NT2/D1 (cell line): Measurements from ENCODE around the gene TP53TG5.

ENCODE experiments used
- DNase-seq: peaks from one replicate; pipeline ENCODE4 v3.0.0-alpha.2; 2011; ENCODE audit warnings: low read depth, low spot score
- H3K27me3 ChIP-seq: 2 replicates; pipeline ENCODE4 v1.6.0; 2011; ENCODE audit warnings: mild to moderate bottlenecking; ENCODE audit not compliant: insufficient read length, insufficient read depth
- H3K36me3 ChIP-seq: 2 replicates; pipeline ENCODE4 v1.6.1; 2011; ENCODE audit warnings: mild to moderate bottlenecking, low read length, mixed read lengths; ENCODE audit not compliant: insufficient read depth, insufficient read length
- H3K4me1 ChIP-seq: 2 replicates; pipeline ENCODE4 v1.5.1; 2011; ENCODE audit not compliant: insufficient read depth, insufficient read length
- H3K4me3 ChIP-seq: 2 replicates; pipeline ENCODE4 v1.5.1; 2011; ENCODE audit warnings: low read depth; ENCODE audit not compliant: insufficient read length
- H3K9ac ChIP-seq: 2 replicates; pipeline ENCODE4 v1.6.0; 2011; ENCODE audit warnings: low read depth; ENCODE audit not compliant: insufficient read length
- H3K9me3 ChIP-seq: 2 replicates; pipeline ENCODE4 v1.5.1; 2011; ENCODE audit warnings: mild to moderate bottlenecking, low read length; ENCODE audit not compliant: insufficient read depth
- SUZ12 ChIP-seq: IDR thresholded peaks from 2 replicates; pipeline ENCODE4 v1.6.1; 2011; ENCODE audit not compliant: insufficient read length, insufficient read depth; ENCODE audit errors: extremely low read depth
- YY1 ChIP-seq: IDR thresholded peaks from 2 replicates; pipeline ENCODE4 v1.6.1; 2011; ENCODE audit not compliant: insufficient read length, insufficient read depth
- ZNF274 ChIP-seq: IDR thresholded peaks from 2 replicates; pipeline ENCODE4 v1.6.1; 2011; ENCODE audit warnings: mild to moderate bottlenecking, low read depth, low read length

Gene TP53TG5

DNA sequence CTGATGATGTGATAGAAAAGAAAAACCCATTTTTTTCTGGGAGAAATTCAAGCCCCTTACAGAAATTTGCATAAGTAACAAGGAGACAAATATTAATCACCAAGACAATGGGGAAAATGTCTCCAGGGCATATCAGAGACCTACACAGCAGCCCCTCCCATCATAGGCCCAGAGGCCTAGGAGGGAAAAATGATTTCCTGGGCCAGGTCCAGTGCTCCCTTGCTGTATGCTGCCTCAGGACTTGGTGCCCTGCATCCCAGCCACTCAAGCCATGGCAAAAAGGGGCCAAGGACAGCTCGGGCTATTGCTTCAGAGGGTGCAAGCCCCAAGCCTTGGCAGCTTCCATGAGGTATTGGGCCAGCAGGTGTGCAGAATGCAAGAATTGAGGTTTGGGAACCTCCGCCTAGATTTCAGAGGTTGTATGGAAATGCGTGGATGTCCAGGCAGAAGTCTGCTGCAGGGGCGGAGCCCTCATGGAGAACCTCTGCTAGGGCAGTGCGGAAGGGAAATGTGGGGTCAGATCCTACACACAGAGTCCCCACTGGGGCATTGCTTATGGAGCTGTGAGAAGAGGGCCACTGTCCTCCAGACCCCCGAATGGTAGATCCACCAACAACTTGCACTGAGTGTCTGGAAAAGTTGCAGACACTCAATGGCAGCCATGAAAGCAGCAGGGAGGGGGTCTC, 22.4 kb upstream of the TP53TG5 start:
- Histone ChIP-seq H3K9ac (no peak overlapping the region), H3K4me3 (no peak overlapping the region), H3K4me1 (peaks cover under 1% of the 10 kb centered on the region), H3K27me3 (peaks cover 29% of the 10 kb centered on the region), H3K36me3 (no peaks in the 10 kb centered on the region), H3K9me3 (peaks cover 45% of the 10 kb centered on the region)
- no peak for DNase-seq
- TF ChIP-seq SUZ12 (no peak), ZNF274 (no peak), YY1 (no peak)

DNA sequence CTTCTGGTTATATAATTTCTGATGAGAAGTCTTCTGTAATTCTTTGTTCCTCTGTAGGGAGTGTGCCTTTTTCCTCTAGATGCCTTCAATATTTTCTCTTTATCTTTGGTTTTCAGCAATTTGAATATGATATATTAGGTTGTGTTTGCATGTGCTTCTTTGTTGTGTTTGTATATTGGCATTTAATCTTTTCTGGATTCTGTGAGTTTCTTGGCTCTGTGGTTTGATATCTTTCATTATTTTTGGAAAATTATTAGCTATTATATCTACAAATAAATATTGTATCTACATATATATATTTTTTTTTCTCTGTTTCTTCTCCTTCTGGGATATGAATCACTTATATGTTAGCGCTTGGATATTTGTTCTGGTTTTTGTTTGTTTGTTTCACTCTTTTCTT, 20.9 kb upstream of the TP53TG5 start:
- TF ChIP-seq ZNF274 (no peak), YY1 (no peak), SUZ12 (no peak)
- H3K4me1 ChIP-seq: no peaks in the 10 kb centered on the region

DNA sequence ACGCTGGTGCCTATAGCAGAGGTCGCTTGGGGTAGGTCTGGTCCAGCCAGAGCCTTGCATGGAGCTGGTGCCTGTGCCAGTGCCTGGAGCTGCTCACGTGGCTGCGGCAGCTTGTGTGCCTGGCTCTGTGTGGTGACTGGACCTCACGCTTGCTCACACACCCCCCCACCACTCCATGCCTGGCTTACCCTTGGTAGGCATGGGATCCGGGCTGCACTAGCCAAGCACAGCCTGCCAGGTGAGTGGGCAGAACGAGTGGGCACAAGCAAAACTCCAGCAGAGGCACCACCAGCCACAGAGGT, 16.9 kb upstream of the TP53TG5 start:
- DNase-seq: no peak
- Histone ChIP-seq H3K9ac (no peak overlapping the region), H3K9me3 (peaks cover 20% of the 10 kb centered on the region; the same call in 1 of the 2 replicates), H3K27me3 (no peaks in the 10 kb centered on the region), H3K4me3 (no peak overlapping the region), H3K36me3 (no peaks in the 10 kb centered on the region), H3K4me1 (no peaks in the 10 kb centered on the region)
- TF ChIP-seq YY1 (no peak), ZNF274 (no peak), SUZ12 (no peak)

More for the DNA sequence above, 20.9 kb upstream of the TP53TG5 start:
- Histone ChIP-seq H3K9ac (no peak overlapping the region), H3K36me3 (no peaks in the 10 kb centered on the region), H3K4me3 (no peak overlapping the region), H3K27me3 (peaks cover 15% of the 10 kb centered on the region), H3K9me3 (peaks cover 48% of the 10 kb centered on the region)
- DNase-seq: no peak

DNA sequence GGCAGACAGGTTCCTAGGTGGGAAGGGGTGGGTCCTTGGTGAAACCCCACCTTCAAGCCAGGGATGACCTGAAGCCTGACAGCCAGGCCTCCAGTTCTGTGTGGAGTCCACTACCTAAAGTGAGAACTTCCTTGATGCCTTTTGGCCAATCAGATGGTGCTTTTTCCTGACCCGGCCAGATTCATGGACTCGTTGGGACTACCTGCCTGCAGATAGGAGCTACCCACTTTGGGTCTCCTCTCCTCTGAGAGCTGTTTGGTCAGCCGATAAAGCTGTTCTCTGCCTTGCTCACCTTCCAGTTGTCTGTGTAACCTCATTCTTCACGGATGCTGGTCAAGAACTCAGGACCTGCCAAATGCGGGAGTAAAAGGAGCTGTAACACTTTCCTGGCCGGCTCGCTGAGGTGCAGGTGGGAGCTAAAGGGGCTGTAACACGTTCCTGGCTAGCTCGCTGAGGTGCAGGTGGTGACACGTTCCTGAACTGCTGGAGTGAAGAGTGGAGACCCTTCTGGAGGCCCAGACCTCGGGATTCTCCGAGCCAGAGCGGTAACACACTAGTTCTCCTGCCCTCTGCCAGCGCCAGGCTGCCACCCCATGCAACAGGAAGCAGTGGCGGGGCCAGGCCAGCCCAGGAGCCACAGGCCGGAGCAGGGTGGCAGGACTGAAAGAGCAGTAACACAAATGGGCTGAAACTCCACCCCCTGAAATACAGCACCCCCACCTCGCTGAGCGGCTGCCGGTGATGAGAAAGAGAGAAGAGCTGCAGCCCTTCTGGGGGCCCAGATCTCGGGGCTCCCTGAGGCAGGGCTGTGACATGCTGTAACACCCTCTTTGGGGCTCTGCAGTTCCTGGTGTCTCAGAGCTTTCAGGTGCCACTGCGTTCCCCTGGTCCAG, 16.3 kb upstream of the TP53TG5 start:
- H3K9me3 ChIP-seq: 0 out of 2 replicates have a peak, but pooled peaks cover 14% of the 10 kb centered on the region
- no peak for TF ChIP-seq YY1
- TF ChIP-seq SUZ12: no peak
- no peak for TF ChIP-seq ZNF274
- H3K27me3 ChIP-seq: no peaks in the 10 kb centered on the region
- no peak overlapping the region for H3K4me3 ChIP-seq
- no peaks in the 10 kb centered on the region for H3K36me3 ChIP-seq
- no peak overlapping the region for H3K9ac ChIP-seq
- no peak for DNase-seq
- no peaks in the 10 kb centered on the region for H3K4me1 ChIP-seq

DNA sequence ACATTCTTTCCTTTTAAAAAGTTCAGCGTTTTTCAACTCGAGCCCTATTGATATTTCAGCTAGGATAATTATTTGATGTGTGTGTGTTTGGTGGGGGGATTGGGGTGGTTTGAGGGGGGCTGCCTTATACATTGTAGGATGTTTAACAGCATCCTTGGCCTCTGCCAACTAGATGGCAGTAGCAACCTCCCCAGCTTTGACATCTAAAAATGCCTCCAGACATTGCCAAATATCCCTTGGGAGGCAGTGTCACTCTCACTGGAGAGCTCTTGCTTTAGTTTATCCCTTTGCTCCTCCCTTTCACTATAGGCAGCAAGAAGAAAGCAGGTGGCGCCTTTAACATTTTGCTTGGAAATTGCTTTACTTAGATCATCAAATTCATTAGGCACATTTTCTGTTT, 14.6 kb upstream of the TP53TG5 start:
- H3K4me3 ChIP-seq: no peak overlapping the region
- TF ChIP-seq YY1: no peak
- TF ChIP-seq ZNF274: no peak
- no peak for TF ChIP-seq SUZ12
- no peaks in the 10 kb centered on the region for H3K27me3 ChIP-seq
- no peaks in the 10 kb centered on the region for H3K4me1 ChIP-seq
- 0 out of 2 replicates have a peak, but pooled peaks cover 4% of the 10 kb centered on the region for H3K9me3 ChIP-seq
- no peak for DNase-seq
- H3K9ac ChIP-seq: no peak overlapping the region
- H3K36me3 ChIP-seq: no peaks in the 10 kb centered on the region

DNA sequence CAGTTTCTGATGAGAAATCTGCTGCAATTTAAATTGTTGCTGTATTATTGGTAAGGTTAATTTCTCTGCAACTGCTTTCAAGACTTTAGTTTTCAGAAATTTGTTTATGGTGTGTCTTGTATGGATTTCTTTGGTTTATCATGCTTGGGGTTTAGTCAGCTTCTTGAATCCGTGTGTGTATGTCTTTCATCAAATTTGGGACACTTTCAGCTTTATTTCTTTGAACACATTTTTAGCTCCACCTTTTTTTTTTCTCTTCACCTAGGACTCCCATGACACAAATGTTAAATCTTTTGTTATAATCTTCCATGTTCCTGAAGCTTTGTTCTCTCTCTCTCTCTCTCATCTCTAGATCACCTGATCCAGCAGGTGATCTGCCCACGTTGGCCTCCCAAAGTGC, 13.4 kb upstream of the TP53TG5 start:
- no peak overlapping the region for H3K9ac ChIP-seq
- H3K27me3 ChIP-seq: no peaks in the 10 kb centered on the region
- no peaks in the 10 kb centered on the region for H3K36me3 ChIP-seq
- no peak for DNase-seq
- H3K4me3 ChIP-seq: no peak overlapping the region
- peaks cover 4% of the 10 kb centered on the region; the same call in 1 of the 2 replicates for H3K9me3 ChIP-seq
- no peaks in the 10 kb centered on the region for H3K4me1 ChIP-seq
- no peak for TF ChIP-seq YY1
- TF ChIP-seq SUZ12: no peak
- no peak for TF ChIP-seq ZNF274

DNA sequence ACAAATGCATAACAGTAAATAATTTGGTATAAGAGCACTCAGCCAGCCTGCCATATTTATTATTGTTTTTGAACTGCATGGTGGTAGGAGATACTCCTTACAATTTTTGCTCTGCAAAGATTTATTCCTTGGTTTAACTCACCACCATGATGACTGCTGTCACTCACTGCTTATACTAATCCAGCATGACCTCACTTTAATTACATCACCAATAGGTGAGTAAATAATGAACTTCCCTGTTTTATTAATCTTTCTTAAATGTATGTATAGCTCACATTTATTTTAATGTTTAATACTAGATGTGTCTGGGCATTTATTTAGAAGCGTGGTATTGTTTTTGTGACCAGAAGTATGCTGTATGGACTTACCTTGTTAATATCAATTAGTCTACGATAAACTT, 12.8 kb upstream of the TP53TG5 start:
- TF ChIP-seq YY1: no peak
- no peak for TF ChIP-seq SUZ12
- no peak for TF ChIP-seq ZNF274
- Histone ChIP-seq H3K27me3 (no peaks in the 10 kb centered on the region), H3K9ac (no peak overlapping the region), H3K4me1 (no peaks in the 10 kb centered on the region), H3K4me3 (no peak overlapping the region), H3K36me3 (no peaks in the 10 kb centered on the region), H3K9me3 (peaks cover 4% of the 10 kb centered on the region; the same call in 1 of the 2 replicates)
- no peak for DNase-seq
